ENCODE results near the gene ANTXR1.

DNA sequence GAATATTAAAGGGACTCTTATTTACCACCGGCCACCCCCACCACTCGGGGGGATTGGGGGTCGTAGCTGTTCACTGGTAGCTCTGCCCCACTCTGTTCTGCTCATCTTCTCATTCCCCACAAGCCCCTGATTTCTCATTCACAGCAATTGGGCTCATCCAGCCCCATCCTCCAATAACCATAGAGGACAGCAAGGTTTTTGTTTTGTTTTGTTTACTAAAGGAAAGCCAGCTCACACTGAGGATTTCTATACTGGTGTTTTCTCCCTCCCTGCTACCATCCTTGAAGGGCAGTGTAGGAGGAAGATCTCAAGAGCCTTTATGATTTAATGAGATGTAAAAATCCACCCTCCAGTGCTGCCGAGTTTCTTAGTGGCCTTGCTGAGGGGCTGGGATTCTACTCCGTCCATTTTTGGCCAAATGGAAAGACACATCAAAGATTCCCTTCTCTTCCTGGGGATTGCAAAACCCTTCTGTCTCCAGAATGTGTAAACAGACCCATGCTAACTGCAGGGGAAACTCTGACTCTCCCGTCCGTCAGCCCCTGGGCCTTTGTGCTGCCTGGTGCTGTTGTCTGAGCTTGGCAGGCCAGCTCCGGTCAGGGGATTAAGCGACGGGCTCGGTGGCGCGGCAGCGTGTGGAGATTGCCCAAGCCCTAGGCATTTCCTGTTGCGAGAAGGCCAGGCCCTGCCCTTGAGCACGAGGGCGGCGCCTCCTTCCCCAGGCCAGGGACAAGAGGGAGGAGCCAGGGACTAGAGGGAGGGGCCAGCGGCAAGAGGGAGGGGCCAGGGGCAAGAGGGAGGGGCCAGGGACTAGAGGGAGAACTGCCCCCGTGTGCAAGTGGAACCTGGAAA is 165.0 kb downstream of the ANTXR1 start:
- TF ChIP-seq, protein P1, sequence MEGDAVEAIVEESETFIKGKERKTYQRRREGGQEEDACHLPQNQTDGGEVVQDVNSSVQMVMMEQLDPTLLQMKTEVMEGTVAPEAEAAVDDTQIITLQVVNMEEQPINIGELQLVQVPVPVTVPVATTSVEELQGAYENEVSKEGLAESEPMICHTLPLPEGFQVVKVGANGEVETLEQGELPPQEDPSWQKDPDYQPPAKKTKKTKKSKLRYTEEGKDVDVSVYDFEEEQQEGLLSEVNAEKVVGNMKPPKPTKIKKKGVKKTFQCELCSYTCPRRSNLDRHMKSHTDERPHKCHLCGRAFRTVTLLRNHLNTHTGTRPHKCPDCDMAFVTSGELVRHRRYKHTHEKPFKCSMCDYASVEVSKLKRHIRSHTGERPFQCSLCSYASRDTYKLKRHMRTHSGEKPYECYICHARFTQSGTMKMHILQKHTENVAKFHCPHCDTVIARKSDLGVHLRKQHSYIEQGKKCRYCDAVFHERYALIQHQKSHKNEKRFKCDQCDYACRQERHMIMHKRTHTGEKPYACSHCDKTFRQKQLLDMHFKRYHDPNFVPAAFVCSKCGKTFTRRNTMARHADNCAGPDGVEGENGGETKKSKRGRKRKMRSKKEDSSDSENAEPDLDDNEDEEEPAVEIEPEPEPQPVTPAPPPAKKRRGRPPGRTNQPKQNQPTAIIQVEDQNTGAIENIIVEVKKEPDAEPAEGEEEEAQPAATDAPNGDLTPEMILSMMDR (IDR thresholded peaks at IDR 0.05): no peak
- no peak for TF ChIP-seq POLR2AphosphoS5 (IDR thresholded peaks at IDR 0.05; ENCODE audit: low read depth, low read length)

All from SK-N-SH (cell line).